Mesendoderm (in vitro differentiated cells): ENCODE results near the gene PGBD5.

Experiments used
- DNase-seq: peaks from one replicate; pipeline ENCODE4 v3.0.0; 2013
- H2AK5ac ChIP-seq: 2 replicates; pipeline ENCODE4 v1.6.1; 2013; ENCODE audit warnings: low read length, inconsistent platforms
- H2BK120ac ChIP-seq: 2 replicates; pipeline ENCODE4 v1.6.1; 2013; ENCODE audit warnings: low read depth, mild to moderate bottlenecking, low read length, moderate library complexity, mixed read lengths
- H2BK15ac ChIP-seq: replicated peaks from 2 replicates; pipeline ENCODE4 v1.6.1; 2013; ENCODE audit warnings: low read depth, mild to moderate bottlenecking, moderate library complexity
- H2BK5ac ChIP-seq: 2 replicates; pipeline ENCODE4 v1.6.1; 2013; ENCODE audit warnings: low read length, inconsistent platforms
- H3K18ac ChIP-seq: 2 replicates; pipeline ENCODE4 v1.6.1; 2013; ENCODE audit warnings: mild to moderate bottlenecking, low read length, mixed read lengths
- H3K23ac ChIP-seq: one replicate; pipeline ENCODE4 v1.6.1; 2013; ENCODE audit warnings: low read length
- H3K27ac ChIP-seq: 2 replicates; pipeline ENCODE4 v1.5.1; 2013; ENCODE audit warnings: low read depth, mild to moderate bottlenecking, inconsistent platforms, low read length, moderate library complexity
- H3K27me3 ChIP-seq: 2 replicates; pipeline ENCODE4 v1.6.1; 2013; ENCODE audit warnings: low read length, control low read depth, mild to moderate bottlenecking, inconsistent platforms; ENCODE audit not compliant: insufficient read depth, poor library complexity
- H3K36me3 ChIP-seq: 2 replicates; pipeline ENCODE4 v1.6.1; 2013; ENCODE audit warnings: low read length, inconsistent platforms; ENCODE audit not compliant: control insufficient read depth, insufficient read depth
- H3K4ac ChIP-seq: one replicate; pipeline ENCODE4 v1.6.1; 2013; ENCODE audit warnings: low read depth, mild to moderate bottlenecking, low read length, moderate library complexity
- H3K4me1 ChIP-seq: 2 replicates; pipeline ENCODE4 v1.6.1; 2013; ENCODE audit warnings: low read depth, low read length, inconsistent platforms; ENCODE audit not compliant: control insufficient read depth
- H3K4me2 ChIP-seq: 2 replicates; pipeline ENCODE4 v1.6.1; 2013; ENCODE audit warnings: low read length
- H3K4me3 ChIP-seq: 2 replicates; pipeline ENCODE4 v1.5.1; 2013; ENCODE audit warnings: mild to moderate bottlenecking, low read length
- H3K56ac ChIP-seq: one replicate; pipeline ENCODE4 v1.6.1; 2013; ENCODE audit warnings: low read length
- H3K79me1 ChIP-seq: 2 replicates; pipeline ENCODE4 v1.6.1; 2013; ENCODE audit warnings: low read length, inconsistent platforms
- H3K79me2 ChIP-seq: 2 replicates; pipeline ENCODE4 v1.6.1; 2013; ENCODE audit warnings: mild to moderate bottlenecking, low read length; ENCODE audit not compliant: control insufficient read depth, insufficient read depth
- H3K9ac ChIP-seq: 2 replicates; pipeline ENCODE4 v1.6.1; 2013; ENCODE audit warnings: low read length, inconsistent platforms
- H4K5ac ChIP-seq: one replicate; pipeline ENCODE4 v1.6.1; 2013; ENCODE audit warnings: low read length
- H4K8ac ChIP-seq: one replicate; pipeline ENCODE4 v1.6.1; 2013; ENCODE audit warnings: low read depth, mild to moderate bottlenecking, control low read depth, low read length, moderate library complexity
- WGBS: extraction: QIAGEN DNeasy Blood & Tissue Kit; methylation state at CpG from one replicate; pipeline ENCODE4 v1.1.7; 2013; ENCODE audit warnings: low lambda C conversion rate, missing lambda C conversion rate; ENCODE audit not compliant: insufficient coverage; ENCODE audit errors: extremely low coverage; 5-methylcytosine and 5-hydroxymethylcytosine counted together

The PGBD5 gene

DNA sequence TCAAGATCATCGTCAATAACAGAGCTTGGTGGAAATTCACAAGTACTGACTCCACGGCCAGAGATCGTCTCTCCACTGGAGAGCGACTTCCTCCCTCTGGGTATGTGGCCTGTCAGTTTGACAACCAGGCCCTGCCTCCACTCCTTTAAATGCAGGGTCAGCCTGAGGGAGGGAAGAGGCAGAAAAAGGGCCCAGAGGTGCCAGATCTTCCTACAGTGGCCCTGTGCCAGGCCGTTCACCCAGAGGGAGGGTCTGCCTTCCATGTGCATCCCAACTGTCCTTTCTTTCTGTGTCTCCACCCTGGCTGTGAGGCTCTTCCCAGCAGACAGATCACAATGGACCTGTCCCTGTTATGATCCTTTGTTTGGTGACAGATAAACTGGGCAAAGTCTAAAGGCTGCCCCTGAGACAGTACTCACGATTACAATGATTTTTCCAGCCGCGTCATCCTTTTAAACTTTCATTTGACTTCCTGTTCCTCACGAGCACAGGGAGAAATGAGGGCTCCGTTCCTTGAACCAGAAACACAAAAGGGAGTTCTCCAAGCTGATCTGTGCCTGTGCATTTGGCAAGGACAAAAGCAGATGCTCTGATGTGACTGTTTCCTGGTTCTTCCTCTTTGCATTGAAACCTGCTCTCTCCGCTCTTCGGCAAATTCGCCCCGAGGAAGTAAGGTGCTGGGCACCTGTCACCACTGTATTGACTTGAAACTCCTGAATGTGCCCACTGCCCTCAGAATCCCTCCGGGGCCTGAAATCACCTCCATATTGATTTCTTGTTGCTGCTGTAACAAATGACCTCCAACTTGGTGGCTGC, 126.7 kb downstream of the PGBD5 start:
- no peak overlapping the region for H3K4me2 ChIP-seq
- no peak overlapping the region for H3K27ac ChIP-seq

DNA sequence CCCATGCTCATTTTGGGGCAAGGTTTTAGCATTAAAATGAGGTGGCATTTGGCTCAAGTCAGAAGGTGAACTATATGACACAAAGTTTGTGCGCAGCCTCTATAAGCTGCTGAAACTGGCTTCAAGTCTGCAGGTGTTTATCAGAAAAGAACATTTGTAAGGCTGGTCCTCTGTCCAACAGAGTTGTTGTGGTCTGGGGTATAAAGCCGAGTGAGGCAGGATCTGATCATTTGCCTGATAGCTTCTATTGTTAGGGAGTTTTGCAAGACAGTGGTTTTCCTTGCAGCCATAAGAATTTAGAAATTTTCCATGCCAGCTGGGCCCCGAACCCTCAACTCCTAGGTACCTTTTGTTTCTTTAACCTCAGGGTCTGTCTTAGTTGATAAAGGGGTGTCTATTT, 130.8 kb downstream of the PGBD5 start:
- Histone ChIP-seq H3K4me2 (no peak overlapping the region), H3K36me3 (no peaks in the 10 kb centered on the region), H2BK15ac (no peak overlapping the region), H2BK5ac (no peak overlapping the region), H2BK120ac (no peak overlapping the region), H2AK5ac (no peak overlapping the region), H3K4me3 (no peak overlapping the region), H3K4ac (no peak overlapping the region), H3K27me3 (no peaks in the 10 kb centered on the region), H4K8ac (no peak overlapping the region), H4K5ac (no peak overlapping the region), H3K27ac (no peak overlapping the region), H3K18ac (no peak overlapping the region), H3K56ac (no peak overlapping the region), H3K23ac (no peak overlapping the region), H3K9ac (no peak overlapping the region), H3K79me1 (no peaks in the 10 kb centered on the region), H3K4me1 (no peaks in the 10 kb centered on the region), H3K79me2 (no peaks in the 10 kb centered on the region)
- no CpG with 5 or more reads among the region's 3 CpGs for WGBS
- no peak for DNase-seq

More for the DNA sequence above, 126.7 kb downstream of the PGBD5 start:
- no peak overlapping the region for H2BK15ac ChIP-seq
- no peaks in the 10 kb centered on the region for H3K4me1 ChIP-seq
- H3K56ac ChIP-seq, result no peak overlapping the region
- no peak overlapping the region for H3K9ac ChIP-seq
- H3K23ac ChIP-seq, result no peak overlapping the region
- no peak for DNase-seq
- WGBS, result no CpG with 5 or more reads among the region's 15 CpGs
- H4K5ac ChIP-seq, result no peak overlapping the region
- no peaks in the 10 kb centered on the region for H3K79me2 ChIP-seq
- no peak overlapping the region for H2BK120ac ChIP-seq
- H3K79me1 ChIP-seq, result no peaks in the 10 kb centered on the region
- no peak overlapping the region for H2AK5ac ChIP-seq
- no peak overlapping the region for H3K4ac ChIP-seq
- no peak overlapping the region for H3K18ac ChIP-seq
- H3K4me3 ChIP-seq, result no peak overlapping the region
- H3K27me3 ChIP-seq, result no peaks in the 10 kb centered on the region
- no peak overlapping the region for H4K8ac ChIP-seq
- no peaks in the 10 kb centered on the region for H3K36me3 ChIP-seq
- H2BK5ac ChIP-seq, result no peak overlapping the region

DNA sequence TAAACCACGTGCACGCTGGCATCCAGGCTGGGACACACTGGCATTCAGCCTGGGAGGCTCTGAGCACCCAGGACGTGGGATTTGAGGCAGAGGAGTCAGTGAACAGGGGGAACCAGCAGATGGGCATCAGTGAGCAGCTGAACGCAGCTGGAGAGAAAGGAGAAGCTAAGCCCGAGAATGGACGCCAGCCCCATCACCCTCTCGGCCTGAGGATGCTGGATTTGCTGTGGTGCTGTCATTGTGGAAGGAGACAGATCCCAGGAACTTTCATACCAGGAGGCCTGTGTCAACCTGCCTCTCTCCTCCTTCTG, 132.8 kb downstream of the PGBD5 start:
- Histone ChIP-seq H3K4me1 (no peaks in the 10 kb centered on the region), H4K5ac (no peak overlapping the region), H3K79me1 (no peaks in the 10 kb centered on the region), H3K79me2 (no peaks in the 10 kb centered on the region), H3K4ac (no peak overlapping the region), H3K23ac (no peak overlapping the region), H3K27me3 (no peaks in the 10 kb centered on the region), H3K27ac (no peak overlapping the region), H2BK15ac (no peak overlapping the region), H2AK5ac (no peak overlapping the region), H4K8ac (no peak overlapping the region), H3K36me3 (no peaks in the 10 kb centered on the region), H3K9ac (no peak overlapping the region), H3K56ac (no peak overlapping the region), H3K4me3 (no peak overlapping the region), H2BK5ac (no peak overlapping the region), H3K18ac (no peak overlapping the region), H2BK120ac (no peak overlapping the region), H3K4me2 (no peak overlapping the region)
- no CpG with 5 or more reads among the region's 7 CpGs for WGBS
- no peak for DNase-seq

DNA sequence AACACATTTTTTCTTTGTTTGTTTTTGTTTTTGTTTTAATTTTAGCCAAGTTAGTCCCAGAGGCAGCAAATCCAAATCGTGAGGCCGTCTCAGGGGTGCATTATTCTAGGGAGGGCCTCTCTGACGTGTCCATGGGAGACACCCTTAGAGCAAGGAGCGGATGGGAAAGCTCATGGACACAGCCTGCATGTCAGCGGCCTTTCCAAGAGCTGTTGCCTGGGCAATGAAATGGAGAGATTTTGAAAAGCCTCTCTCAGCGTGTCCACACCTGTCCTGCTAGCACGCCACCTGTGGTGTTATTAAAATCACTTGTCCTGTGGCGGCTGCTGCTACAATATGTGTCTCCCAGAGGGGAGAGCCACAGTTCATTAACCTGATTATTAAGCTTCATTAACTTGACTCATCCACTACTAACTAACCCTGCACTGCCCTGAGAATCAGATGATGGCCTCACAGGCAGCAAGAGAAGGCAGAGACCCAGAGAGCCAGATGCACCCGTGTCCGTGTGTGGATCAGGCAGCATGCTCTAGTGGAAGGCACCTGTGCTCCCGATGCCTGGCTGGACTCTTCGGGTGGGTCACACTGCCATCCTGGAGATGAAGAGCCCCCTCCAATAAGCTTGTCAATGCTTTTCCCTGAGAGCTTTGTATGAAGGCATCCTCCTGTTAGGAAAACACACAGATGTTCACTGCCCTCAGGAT, 133.3 kb downstream of the PGBD5 start:
- H3K4me2 ChIP-seq, result no peak overlapping the region
- H2AK5ac ChIP-seq, result no peak overlapping the region
- H2BK120ac ChIP-seq, result no peak overlapping the region
- H4K5ac ChIP-seq, result no peak overlapping the region
- no peak overlapping the region for H3K9ac ChIP-seq
- no peaks in the 10 kb centered on the region for H3K79me2 ChIP-seq
- H3K23ac ChIP-seq, result no peak overlapping the region
- no peak overlapping the region for H2BK5ac ChIP-seq
- H3K4me1 ChIP-seq, result no peaks in the 10 kb centered on the region
- DNase-seq, result no peak
- no peaks in the 10 kb centered on the region for H3K79me1 ChIP-seq
- no peaks in the 10 kb centered on the region for H3K36me3 ChIP-seq
- no peak overlapping the region for H3K56ac ChIP-seq
- H4K8ac ChIP-seq, result no peak overlapping the region
- H3K27ac ChIP-seq, result no peak overlapping the region
- H3K4me3 ChIP-seq, result no peak overlapping the region
- no peak overlapping the region for H3K18ac ChIP-seq
- no CpG with 5 or more reads among the region's 12 CpGs for WGBS
- no peaks in the 10 kb centered on the region for H3K27me3 ChIP-seq
- no peak overlapping the region for H3K4ac ChIP-seq
- H2BK15ac ChIP-seq, result no peak overlapping the region

- H2AK5ac ChIP-seq, result no peak overlapping the region
- no peaks in the 10 kb centered on the region for H3K4me1 ChIP-seq
- H2BK120ac ChIP-seq, result no peak overlapping the region
- no peak overlapping the region for H3K4me3 ChIP-seq
- no peaks in the 10 kb centered on the region for H3K27me3 ChIP-seq
- no peak overlapping the region for H3K9ac ChIP-seq
- H3K79me2 ChIP-seq, result no peaks in the 10 kb centered on the region
- H4K5ac ChIP-seq, result no peak overlapping the region
- no peak overlapping the region for H2BK15ac ChIP-seq
- no peak overlapping the region for H2BK5ac ChIP-seq
- H3K23ac ChIP-seq, result no peak overlapping the region
- peak; percentile 11 for DNase-seq
- no peak overlapping the region for H3K18ac ChIP-seq
- no peak overlapping the region for H3K56ac ChIP-seq
- no peak overlapping the region for H3K27ac ChIP-seq
- no peak overlapping the region for H3K4ac ChIP-seq
- no peaks in the 10 kb centered on the region for H3K36me3 ChIP-seq
- no peaks in the 10 kb centered on the region for H3K79me1 ChIP-seq
- no peak overlapping the region for H4K8ac ChIP-seq
- no CpG with 5 or more reads among the region's 28 CpGs for WGBS
- H3K4me2 ChIP-seq, result peak overlapping the region; percentile 17
These were observed 134.2 kb downstream of the PGBD5 start for GRCh38 chr1:230291731-230292620.
